IMR-90 (cell line): ENCODE measurements around the gene PTGES. TPM values are rescaled to one million over a fixed set of nuclear protein-coding genes. Genes with fewer than 3 reads are reported as not detected.
A peak's percentile ranks its signal among the peaks of the same experiment; 100 is the strongest.
"Not testable (repeated sequence)": the region's sequence is repeated elsewhere in the genome, so short reads cannot be mapped to it uniquely, and the experiment has no call there.

Source experiments
- ATAC-seq: fragments of 200-7000 bp; cut with Tn5 transposase; 2 replicates; pipeline ENCODE4 v1.9.1; 2020; ENCODE audit warnings: low read depth, mild to moderate bottlenecking, moderate library complexity
- BruUV-seq: library from RNA; stranded (reverse); fragments of 400-500 nt; replicated peaks from 2 replicates; lab custom pipeline; 2021; lab: Mats Ljungman, UMichigan
- CTCF ChIA-PET: fragments of 300-600 bp; formaldehyde crosslinking; extraction: SDS; loops from one replicate; lab custom pipeline; 2021; ENCODE audit warnings: antibody characterized with exemption; lab: Yijun Ruan, JAX
- POLR2A ChIA-PET: fragments of 300-600 bp; sonication (Branson Sonifier 250); formaldehyde crosslinking; loops from one replicate; lab custom pipeline; 2022; ENCODE audit warnings: antibody characterized with exemption; ENCODE audit not compliant: unreplicated experiment; lab: Charles Lee
- DNase-seq: peaks from one replicate; pipeline ENCODE4 v3.0.0; 2013
- H2AFZ ChIP-seq: replicated peaks from 2 replicates; pipeline ENCODE3; 2013; ENCODE audit warnings: low read length, mild to moderate bottlenecking; ENCODE audit not compliant: poor library complexity
- H2AK5ac ChIP-seq: 2 replicates; pipeline ENCODE4 v1.6.1; 2013; ENCODE audit warnings: low read depth, low read length, inconsistent platforms
- H2AK9ac ChIP-seq: replicated peaks from 2 replicates; pipeline ENCODE3; 2013; ENCODE audit warnings: mild to moderate bottlenecking, low read depth, low read length, moderate library complexity; ENCODE audit not compliant: poor library complexity
- H2BK120ac ChIP-seq: 2 replicates; pipeline ENCODE4 v1.6.1; 2013; ENCODE audit warnings: low read depth, low read length, inconsistent platforms
- H2BK15ac ChIP-seq: 3 replicates; pipeline ENCODE4 v1.6.1; 2013; ENCODE audit warnings: low read depth, low read length, inconsistent platforms
- H2BK20ac ChIP-seq: 2 replicates; pipeline ENCODE4 v1.6.1; 2013; ENCODE audit warnings: low read depth, mild to moderate bottlenecking, inconsistent platforms, low read length, moderate library complexity
- H2BK5ac ChIP-seq: 2 replicates; pipeline ENCODE4 v1.6.1; 2013; ENCODE audit warnings: mild to moderate bottlenecking, low read depth, low read length, inconsistent platforms; ENCODE audit not compliant: poor library complexity, severe bottlenecking
- H3K14ac ChIP-seq: replicated peaks from 2 replicates; pipeline ENCODE4 v1.6.1; 2013; ENCODE audit warnings: low read depth, low read length, inconsistent platforms
- H3K18ac ChIP-seq: 2 replicates; pipeline ENCODE4 v1.6.1; 2013; ENCODE audit warnings: low read depth, low read length, control low read depth
- H3K23ac ChIP-seq: 2 replicates; pipeline ENCODE4 v1.6.1; 2013; ENCODE audit warnings: low read depth, low read length, inconsistent platforms
- H3K27ac ChIP-seq: 2 replicates; pipeline ENCODE4 v1.5.1; 2013; ENCODE audit warnings: mild to moderate bottlenecking, control low read depth, low read length; ENCODE audit not compliant: insufficient read depth
- H3K27me3 ChIP-seq: 2 replicates; pipeline ENCODE4 v1.6.1; 2013; ENCODE audit warnings: low read length; ENCODE audit not compliant: control insufficient read depth, insufficient read depth
- H3K36me3 ChIP-seq: 2 replicates; pipeline ENCODE4 v1.6.1; 2013; ENCODE audit warnings: low read length, mixed read lengths; ENCODE audit not compliant: control insufficient read depth, insufficient read depth
- H3K4ac ChIP-seq: 2 replicates; pipeline ENCODE4 v1.6.1; 2013; ENCODE audit warnings: low read depth, low read length, inconsistent platforms
- H3K4me1 ChIP-seq: 2 replicates; pipeline ENCODE4 v1.6.1; 2013; ENCODE audit warnings: low read length, mixed read lengths; ENCODE audit not compliant: control insufficient read depth, insufficient read depth
- H3K4me2 ChIP-seq: 2 replicates; pipeline ENCODE4 v1.6.1; 2013; ENCODE audit warnings: low read depth, mild to moderate bottlenecking, control low read depth, low read length, moderate library complexity
- H3K4me3 ChIP-seq: 2 replicates; pipeline ENCODE4 v1.5.1; 2013; ENCODE audit warnings: low read depth, mild to moderate bottlenecking, control low read depth, low read length, moderate library complexity; ENCODE audit not compliant: insufficient read depth
- H3K56ac ChIP-seq: 2 replicates; pipeline ENCODE4 v1.6.1; 2013; ENCODE audit warnings: low read length, inconsistent platforms; ENCODE audit not compliant: insufficient read depth; ENCODE audit errors: extremely low read depth
- H3K79me1 ChIP-seq, 2 experiments: 2 replicates each; pipeline ENCODE4 v1.6.1; 2013; ENCODE audit warnings: low read length in 2 of 2, inconsistent platforms in 1 of 2, low read depth in 1 of 2
- H3K9ac ChIP-seq: 2 replicates; pipeline ENCODE4 v1.6.1; 2013; ENCODE audit warnings: low read depth, low read length, control low read depth
- H3K9me1 ChIP-seq: 2 replicates; pipeline ENCODE4 v1.6.1; 2013; ENCODE audit warnings: low read length, inconsistent platforms; ENCODE audit not compliant: insufficient read depth
- H3K9me3 ChIP-seq: 2 replicates; pipeline ENCODE4 v1.6.1; 2013; ENCODE audit warnings: low read length; ENCODE audit not compliant: control insufficient read depth, insufficient read depth
- H4K20me1 ChIP-seq: 2 replicates; pipeline ENCODE4 v1.6.1; 2013; ENCODE audit warnings: low read length, inconsistent platforms; ENCODE audit not compliant: insufficient read depth
- H4K5ac ChIP-seq: 2 replicates; pipeline ENCODE4 v1.6.1; 2013; ENCODE audit warnings: mild to moderate bottlenecking, low read depth, low read length, control low read depth
- H4K8ac ChIP-seq, 2 experiments: 2 replicates each; pipeline ENCODE4 v1.6.1; 2013; ENCODE audit warnings: low read depth in 2 of 2, low read length in 2 of 2, control low read depth in 1 of 2, inconsistent platforms in 1 of 2
- H4K91ac ChIP-seq: 2 replicates; pipeline ENCODE4 v1.6.1; 2013; ENCODE audit warnings: low read depth, low read length, inconsistent platforms; ENCODE audit not compliant: insufficient read depth
- WGBS, 2 experiments: methylation state at CpG; one replicate each; pipeline versions ENCODE4 v1.1.5 to v1.1.7; 2013; ENCODE audit warnings: missing lambda C conversion rate in 2 of 2; ENCODE audit not compliant: insufficient read length in 1 of 2; ENCODE audit errors: extremely low coverage in 2 of 2; 5-methylcytosine and 5-hydroxymethylcytosine counted together
- dilution Hi-C: fragments of 300-500 bp; cut with HindIII; formaldehyde crosslinking; loops from one replicate; pipeline ENCODE4 v1.14.3; 2018; ENCODE audit warnings: low sequenced_read_pairs; ENCODE audit not compliant: unreplicated experiment
- in situ Hi-C: fragments of 300-500 bp; cut with MboI; formaldehyde crosslinking; loops from 3 replicates; pipeline ENCODE4 v1.14.3; 2019; ENCODE audit warnings: low sequenced_read_pairs, inconsistent platforms, mixed read lengths
- intact Hi-C: fragments of 100-400 bp; cut with micrococcal nuclease; formaldehyde crosslinking; loops from 2 replicates; pipeline ENCODE4 v1.10.0; 2022
- polyA plus RNA-seq, 3 experiments: library from polyadenylated mRNA; depleted of rRNA; stranded (reverse); fragments of >200 nt; gene quantifications; 2 replicates each; pipeline ENCODE4 v1.2.3, GENCODE V29; 2012; ENCODE audit warnings: low replicate concordance in 1 of 3
- total RNA-seq: library from RNA; depleted of rRNA; stranded (reverse); fragments of >200 nt; gene quantifications from 2 replicates; pipeline ENCODE4 v1.2.3, GENCODE V29; 2012

Gene PTGES
- total and polyA plus RNA-seq, 2 of the 4 experiments (the other 2 are of a cell fraction), result 3.2 to 6.3 TPM

DNA sequence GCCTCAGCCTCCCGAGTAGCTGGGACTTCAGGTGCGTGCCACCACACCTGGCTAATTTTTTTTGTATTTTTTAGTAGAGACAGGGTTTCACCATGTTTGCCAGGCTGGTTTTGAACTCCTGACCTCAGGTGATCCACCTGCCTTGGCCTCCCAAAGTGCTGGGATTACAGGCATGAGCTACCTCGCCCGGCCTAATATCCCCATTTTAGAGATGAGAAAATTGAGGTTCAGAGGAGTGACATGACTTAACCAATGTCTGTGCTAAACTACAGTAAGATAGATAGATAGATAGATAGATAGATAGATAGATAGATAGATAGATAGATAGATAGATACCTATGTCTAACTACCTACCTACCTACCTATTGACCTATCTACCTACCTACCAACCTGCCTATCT, 23.3 kb upstream of the PTGES start:
- H3K27ac ChIP-seq, H4K5ac ChIP-seq, dilution Hi-C loops, H3K9ac ChIP-seq, ATAC-seq, H3K4me2 ChIP-seq, H3K56ac ChIP-seq, H3K23ac ChIP-seq, H2AFZ ChIP-seq, BruUV-seq, H2AK5ac ChIP-seq, H3K4me3 ChIP-seq, H3K18ac ChIP-seq, H2AK9ac ChIP-seq, H3K36me3 ChIP-seq, H3K27me3 ChIP-seq, H3K9me3 ChIP-seq, POLR2A ChIA-PET, in situ Hi-C loops, H4K20me1 ChIP-seq, DNase-seq, H3K14ac ChIP-seq, H3K79me1 ChIP-seq: not testable (repeated sequence)
- Histone ChIP-seq H4K8ac (peak overlapping the region; percentile 22 to 90; a peak in 2 of 4 replicates), H3K9me1 (peaks cover 19% of the 10 kb centered on the region), H4K91ac (0 out of 2 replicates have a peak overlapping the region, but pooled peaks have one; percentile 96), H3K4ac (peak overlapping the region; percentile 90; the same call in 1 of the 2 replicates), H3K4me1 (peaks cover 19% of the 10 kb centered on the region), H2BK20ac (peak overlapping the region; percentile 96; the same call in 1 of the 2 replicates), H2BK15ac (peak overlapping the region; percentile 63; the same call in 1 of the 3 replicates), H2BK5ac (peak overlapping the region; percentile 78), H2BK120ac (peak overlapping the region; percentile 97; the same call in 1 of the 2 replicates)
- CTCF ChIA-PET, result interaction anchor here (1.0 kb wide), 1 partner anchor 347 kb away, joined by 4 read pairs; no protein-coding TSS in a partner anchor
- 89% methylated on average over 3 of the region's 4 CpGs; no CpG with 5 or more reads in 1 of the 2 experiments for WGBS, 2 experiments
- intact Hi-C loops, result loop anchor here (2.0 kb wide), 1 partner anchor 13 kb away; no protein-coding TSS in a partner anchor
